Measurements from ENCODE around the gene F13A1. TPM values are rescaled to one million over a fixed set of nuclear protein-coding genes. Genes with fewer than 3 reads are reported as not detected.

Gene F13A1
- total and polyA plus RNA-seq, 8 donors, result 1.7 to 58.7 (median 10.4) TPM

DNA sequence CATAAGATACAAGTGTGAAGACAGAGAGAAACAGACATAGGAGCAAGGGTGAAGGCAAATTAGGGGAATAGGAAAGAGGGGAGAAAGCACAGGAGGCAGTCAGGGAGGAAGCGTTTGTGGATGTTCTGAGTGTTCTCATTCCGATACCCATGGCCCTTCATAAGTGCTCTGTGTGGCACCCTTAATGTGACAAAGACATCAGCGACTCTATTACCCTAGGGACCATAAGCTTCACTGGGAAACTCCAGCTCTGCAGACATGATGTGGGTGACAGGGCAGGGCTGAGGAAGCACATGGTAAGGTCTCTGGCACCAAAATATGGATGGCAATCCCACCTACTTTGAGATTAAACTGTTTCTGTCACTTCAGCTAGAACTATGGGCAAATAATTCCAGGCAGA is 33.0 kb downstream of the F13A1 start:
- FAIRE-seq, result no peak
- H3K4me3 ChIP-seq, result no peak overlapping the region
- no peak for DNase-seq
- 80 to 87% methylated on average over 3 of the region's 3 CpGs for WGBS, 2 donors
- H3K27me3 ChIP-seq, result no peaks in the 10 kb centered on the region
- H3K4me1 ChIP-seq, result no peaks in the 10 kb centered on the region
- intact Hi-C loops (cut with DNase I), result no loop called here
- no peak for ATAC-seq
- no peak overlapping the region for H3K27ac ChIP-seq
- no peaks in the 10 kb centered on the region for H3K36me3 ChIP-seq
- TF ChIP-seq, protein P1, sequence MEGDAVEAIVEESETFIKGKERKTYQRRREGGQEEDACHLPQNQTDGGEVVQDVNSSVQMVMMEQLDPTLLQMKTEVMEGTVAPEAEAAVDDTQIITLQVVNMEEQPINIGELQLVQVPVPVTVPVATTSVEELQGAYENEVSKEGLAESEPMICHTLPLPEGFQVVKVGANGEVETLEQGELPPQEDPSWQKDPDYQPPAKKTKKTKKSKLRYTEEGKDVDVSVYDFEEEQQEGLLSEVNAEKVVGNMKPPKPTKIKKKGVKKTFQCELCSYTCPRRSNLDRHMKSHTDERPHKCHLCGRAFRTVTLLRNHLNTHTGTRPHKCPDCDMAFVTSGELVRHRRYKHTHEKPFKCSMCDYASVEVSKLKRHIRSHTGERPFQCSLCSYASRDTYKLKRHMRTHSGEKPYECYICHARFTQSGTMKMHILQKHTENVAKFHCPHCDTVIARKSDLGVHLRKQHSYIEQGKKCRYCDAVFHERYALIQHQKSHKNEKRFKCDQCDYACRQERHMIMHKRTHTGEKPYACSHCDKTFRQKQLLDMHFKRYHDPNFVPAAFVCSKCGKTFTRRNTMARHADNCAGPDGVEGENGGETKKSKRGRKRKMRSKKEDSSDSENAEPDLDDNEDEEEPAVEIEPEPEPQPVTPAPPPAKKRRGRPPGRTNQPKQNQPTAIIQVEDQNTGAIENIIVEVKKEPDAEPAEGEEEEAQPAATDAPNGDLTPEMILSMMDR (IDR thresholded peaks at IDR 0.05), result no peak
- no peaks in the 10 kb centered on the region for H3K9me3 ChIP-seq

DNA sequence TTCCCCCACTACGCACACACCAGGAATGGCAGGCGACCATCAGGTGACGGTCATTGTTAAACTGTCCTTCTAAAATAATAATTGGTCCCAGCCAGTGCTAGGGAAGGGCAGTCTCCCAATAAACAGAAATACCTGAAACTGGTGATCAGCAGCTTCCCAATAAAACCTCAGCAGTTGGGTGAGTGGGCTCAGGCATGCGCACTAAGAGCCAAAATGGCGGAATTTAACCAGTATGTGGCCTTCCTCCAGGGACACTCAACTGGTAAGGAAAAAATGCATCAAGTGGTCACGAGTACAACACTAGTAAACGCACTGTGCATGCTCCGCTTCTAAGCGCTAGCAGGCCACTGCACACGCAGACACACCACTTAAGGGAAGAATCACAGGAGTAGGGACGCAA is 34.8 kb downstream of the F13A1 start:
- Histone ChIP-seq H3K4me3 (no peak overlapping the region), H3K27ac (no peak overlapping the region), H3K27me3 (no peaks in the 10 kb centered on the region), H3K4me1 (no peaks in the 10 kb centered on the region), H3K9me3 (no peaks in the 10 kb centered on the region), H3K36me3 (no peaks in the 10 kb centered on the region)
- TF ChIP-seq, protein P1 (IDR thresholded peaks at IDR 0.05), result no peak
- DNase-seq (no peak), FAIRE-seq (no peak), ATAC-seq (no peak)
- 86% methylated on average over 11 of the region's 11 CpGs for WGBS, 2 donors
- intact Hi-C loops (cut with DNase I), result no loop called here

DNA sequence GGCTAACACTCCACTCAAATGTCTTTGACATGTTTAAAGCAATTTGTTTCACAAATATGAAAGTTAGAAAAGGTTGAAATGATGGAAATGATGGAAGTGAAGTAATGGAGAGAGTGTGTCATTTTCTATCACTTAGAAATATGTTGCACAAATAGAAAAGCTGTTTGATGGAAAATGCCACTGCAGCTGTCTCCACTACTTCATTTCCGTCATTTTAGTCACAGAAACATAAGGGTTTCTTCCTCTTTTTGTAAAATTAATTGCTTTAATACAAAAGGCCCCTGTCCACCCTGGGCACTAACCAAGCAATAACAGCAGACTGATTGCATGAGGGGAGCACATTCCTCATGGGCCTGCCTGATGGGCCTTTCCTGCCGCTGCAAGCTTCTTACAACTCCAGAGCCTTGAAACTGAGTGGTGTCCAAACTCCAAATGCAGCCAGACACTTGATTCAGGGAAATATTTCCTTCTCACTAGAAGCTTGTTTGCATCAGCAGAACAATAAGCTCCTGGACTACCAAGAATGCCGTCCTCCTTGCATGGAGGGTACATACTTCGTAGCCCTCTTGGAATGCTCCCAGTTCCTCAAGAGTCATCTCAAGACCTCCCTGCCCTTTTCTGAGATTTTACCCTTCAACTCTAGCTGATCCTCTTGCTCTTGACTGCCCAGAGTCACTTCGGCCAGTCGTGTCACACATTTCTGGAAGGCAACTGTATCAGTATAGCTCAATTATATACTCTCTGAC is 36.1 kb downstream of the F13A1 start:
- 69 to 79% methylated on average over 6 of the region's 6 CpGs for WGBS, 2 donors
- DNase-seq, result no peak
- intact Hi-C loops (cut with DNase I), result no loop called here

DNA sequence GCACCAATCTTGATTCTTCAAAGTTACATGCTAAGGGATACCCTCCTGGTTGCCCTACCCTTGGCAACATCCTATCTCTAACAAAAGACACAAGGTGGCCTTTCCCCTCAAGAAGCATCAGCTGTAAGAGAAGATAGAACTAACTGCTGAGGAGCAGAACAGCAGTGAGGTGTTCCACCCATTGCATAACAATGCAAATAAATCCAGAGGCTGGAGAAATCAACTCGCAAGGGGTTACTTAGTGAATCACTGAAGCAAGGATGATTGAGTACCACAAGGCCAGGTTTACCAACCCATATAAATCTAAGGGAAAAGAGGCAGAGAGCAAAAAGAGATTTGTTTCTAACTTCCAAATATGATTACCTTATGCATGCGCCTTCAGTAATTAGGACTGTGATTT is 36.7 kb downstream of the F13A1 start:
- intact Hi-C loops (cut with DNase I), result no loop called here
- Histone ChIP-seq H3K4me1 (no peaks in the 10 kb centered on the region), H3K9me3 (no peaks in the 10 kb centered on the region), H3K4me3 (no peak overlapping the region), H3K36me3 (no peaks in the 10 kb centered on the region), H3K27me3 (no peaks in the 10 kb centered on the region), H3K27ac (no peak overlapping the region)
- 73 to 84% methylated on average over 2 of the region's 2 CpGs for WGBS, 2 donors
- FAIRE-seq (no peak), ATAC-seq (no peak), DNase-seq (no peak)
- TF ChIP-seq, protein P1 (IDR thresholded peaks at IDR 0.05), result no peak

More for the DNA sequence above, 36.1 kb downstream of the F13A1 start:
- FAIRE-seq (no peak), ATAC-seq (peak in 1 of 4 donors; percentile 23)
- Histone ChIP-seq H3K4me1 (no peaks in the 10 kb centered on the region), H3K9me3 (no peaks in the 10 kb centered on the region), H3K36me3 (no peaks in the 10 kb centered on the region), H3K4me3 (no peak overlapping the region), H3K27ac (no peak overlapping the region), H3K27me3 (no peaks in the 10 kb centered on the region)
- TF ChIP-seq, protein P1 (IDR thresholded peaks at IDR 0.05), result no peak

DNA sequence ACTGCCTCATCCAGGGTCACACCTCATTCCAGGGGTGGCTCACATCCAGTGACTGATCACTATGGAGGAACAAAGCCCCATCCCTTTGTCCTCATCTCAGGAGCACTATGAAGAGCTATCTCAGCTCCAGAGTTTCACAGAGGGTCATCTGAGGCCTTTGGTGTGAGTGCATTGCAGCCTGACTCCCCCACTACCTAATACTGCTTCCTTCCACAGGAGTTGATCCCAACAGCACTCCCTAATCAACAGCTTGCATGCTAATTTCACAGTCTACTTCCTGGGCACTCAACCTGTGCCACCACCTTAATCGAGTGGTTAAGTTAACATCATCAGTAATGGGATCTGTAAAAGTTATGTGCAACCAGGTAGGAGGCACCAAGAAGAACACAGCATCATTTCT is 37.7 kb downstream of the F13A1 start:
- Histone ChIP-seq H3K9me3 (no peaks in the 10 kb centered on the region), H3K4me1 (no peaks in the 10 kb centered on the region), H3K36me3 (no peaks in the 10 kb centered on the region), H3K27me3 (no peaks in the 10 kb centered on the region), H3K4me3 (no peak overlapping the region), H3K27ac (no peak overlapping the region)
- ATAC-seq, result no peak
- DNase-seq, result no peak
- WGBS, 2 donors, result 37 to 45% methylated on average over 1 of the region's 1 CpG
- FAIRE-seq, result no peak
- intact Hi-C loops (cut with DNase I), result no loop called here
- TF ChIP-seq, protein P1 (IDR thresholded peaks at IDR 0.05), result no peak

Measured in pancreas (tissue), 10 donors.